HepG2 (cell line): ENCODE data around the gene CAPN11. TPM values are rescaled to one million over a fixed set of nuclear protein-coding genes. Genes with fewer than 3 reads are reported as not detected.
A peak's percentile ranks its signal among the peaks of the same experiment; 100 is the strongest.

Source experiments
- ATAC-seq: fragments of 200-7000 bp; cut with Tn5 transposase; 3 replicates; pipeline ENCODE4 v1.9.1; 2020; ENCODE audit warnings: mild to moderate bottlenecking, moderate library complexity
- BruUV-seq: library from RNA; stranded (reverse); fragments of 400-500 nt; replicated peaks from 2 replicates; lab custom pipeline; 2021; lab: Mats Ljungman, UMichigan
- CTCF ChIA-PET: fragments of 300-600 bp; formaldehyde crosslinking; extraction: SDS; loops from one replicate; lab custom pipeline; 2021; ENCODE audit warnings: low total read pairs, inconsistent platforms, low intra/inter-chr PET ratio; lab: Yijun Ruan, JAX
- POLR2A ChIA-PET: fragments of 350-600 bp; sonication (Branson Sonifier 250); formaldehyde crosslinking; loops from one replicate; lab custom pipeline; 2020; ENCODE audit warnings: antibody characterized with exemption, inconsistent platforms; lab: Yijun Ruan, JAX
- DNase-seq: peaks from one replicate; pipeline ENCODE4 v3.0.0-alpha.2; 2015; ENCODE audit warnings: low spot score
- FAIRE-seq: peaks from 3 replicates; lab custom pipeline; 2011; peaks lifted over from hg19 to GRCh38; lab: Jason Lieb, UNC
- H2AFZ ChIP-seq: one replicate; pipeline ENCODE4 v1.6.1; 2011; ENCODE audit warnings: low read length, inconsistent platforms
- H3K27ac ChIP-seq: fragments of 300-600 bp; 3 replicates; pipeline ENCODE4 v1.8.0; 2011; ENCODE audit warnings: mixed run types, mild to moderate bottlenecking, mixed read lengths, low read length, inconsistent platforms; ENCODE audit not compliant: insufficient read depth; ENCODE audit errors: extremely low read length
- H3K27me3 ChIP-seq, 2 experiments: fragments of 200-600 bp in 1 of 2; 2 replicates in 1 of 2; 3 replicates in 1 of 2; pipeline versions ENCODE4 v1.6.0 to v1.8.0; 2011; ENCODE audit warnings: low read length in 2 of 2, mild to moderate bottlenecking in 2 of 2, moderate library complexity in 2 of 2, inconsistent platforms in 1 of 2; ENCODE audit not compliant: insufficient read depth in 2 of 2, control insufficient read depth in 1 of 2
- H3K36me3 ChIP-seq, 2 experiments: fragments of 200-600 bp in 1 of 2; replicated peaks in 1 of 2; 2 replicates in 1 of 2; 3 replicates in 1 of 2; pipeline versions ENCODE4 v1.5.1 to v1.8.0; 2011; ENCODE audit warnings: low read length in 2 of 2, inconsistent platforms in 1 of 2; ENCODE audit not compliant: insufficient read depth in 2 of 2, control insufficient read depth in 1 of 2
- H3K4me1 ChIP-seq: 2 replicates; pipeline ENCODE4 v1.5.1; 2012; ENCODE audit warnings: low read length, inconsistent platforms; ENCODE audit not compliant: insufficient read depth
- H3K4me2 ChIP-seq: 2 replicates; pipeline ENCODE4 v1.6.0; 2011; ENCODE audit warnings: low read depth, low read length, inconsistent platforms
- H3K4me3 ChIP-seq, 3 experiments: fragments of 200-600 bp in 1 of 3; sonication (generic), shearing (Covaris generic) in 1 of 3; replicated peaks in 1 of 3; 2 replicates each; pipeline ENCODE4 v1.5.1; 2011 to 2016; ENCODE audit warnings: low read length in 3 of 3, inconsistent platforms in 2 of 3, low read depth in 2 of 3, mild to moderate bottlenecking in 2 of 3, control low read depth in 1 of 3, mixed read lengths in 1 of 3; ENCODE audit not compliant: insufficient read depth in 1 of 3
- H3K79me2 ChIP-seq: one replicate; pipeline ENCODE4 v1.6.1; 2011; ENCODE audit warnings: low read length, inconsistent platforms; ENCODE audit not compliant: insufficient read depth
- H3K9ac ChIP-seq: 2 replicates; pipeline ENCODE4 v1.6.0; 2011; ENCODE audit warnings: mild to moderate bottlenecking, low read depth, low read length, inconsistent platforms; ENCODE audit not compliant: insufficient read depth
- H3K9me3 ChIP-seq: 2 replicates; pipeline ENCODE4 v1.5.1; 2012; ENCODE audit warnings: mild to moderate bottlenecking, low read length
- H4K20me1 ChIP-seq: 2 replicates; pipeline ENCODE4 v1.6.0; 2011; ENCODE audit warnings: inconsistent platforms, mild to moderate bottlenecking, low read length, moderate library complexity; ENCODE audit not compliant: insufficient read depth
- FOXA3 ChIP-seq: IDR thresholded peaks from 2 replicates; pipeline ENCODE4 v1.6.1; 2016; ENCODE audit warnings: missing genetic modification reagents, missing compliant biosample characterization
- GATAD2A ChIP-seq: IDR thresholded peaks from 2 replicates; pipeline ENCODE4 v1.6.1; 2016
- NCOR1 ChIP-seq: fragments of 200-600 bp; sonication (generic); IDR thresholded peaks from 2 replicates; pipeline ENCODE4 v1.7.0; 2017; ENCODE audit warnings: antibody characterized with exemption, low read length, borderline replicate concordance
- NR2C2 ChIP-seq: sonication (generic); formaldehyde crosslinking; IDR thresholded peaks from 2 replicates; pipeline ENCODE4 v1.4.0; 2020; ENCODE audit warnings: missing genetic modification reagents, mild to moderate bottlenecking, moderate library complexity, borderline replicate concordance
- NR2F1 ChIP-seq, 2 experiments: fragments of 450-650 bp in 1 of 2; formaldehyde crosslinking in 1 of 2; IDR thresholded peaks; 2 replicates each; pipeline versions ENCODE4 v1.5.0 to v1.6.1; 2016 to 2020; ENCODE audit warnings: mild to moderate bottlenecking in 1 of 2, missing compliant biosample characterization in 1 of 2, missing genetic modification reagents in 1 of 2, moderate library complexity in 1 of 2
- PRPF4 ChIP-seq: fragments of 200-400 bp; formaldehyde crosslinking; IDR thresholded peaks from 2 replicates; pipeline ENCODE4 v1.6.1; 2016; ENCODE audit warnings: low read length, low read depth; ENCODE audit not compliant: poor library complexity, severe bottlenecking
- RXRB ChIP-seq: IDR thresholded peaks from 2 replicates; pipeline ENCODE4 v1.6.1; 2016; ENCODE audit warnings: borderline replicate concordance, missing genetic modification reagents, missing compliant biosample characterization
- SAP130 ChIP-seq: IDR thresholded peaks from 2 replicates; pipeline ENCODE4 v1.6.1; 2016; ENCODE audit warnings: low read depth
- ZMYM3 ChIP-seq: sonication (generic); formaldehyde crosslinking; IDR thresholded peaks from 2 replicates; pipeline ENCODE4 v1.5.1; 2020; ENCODE audit warnings: mild to moderate bottlenecking, missing genetic modification reagents
- ZNF160 ChIP-seq: sonication (generic); formaldehyde crosslinking; IDR thresholded peaks from 2 replicates; pipeline ENCODE4 v1.8.0; 2022; ENCODE audit warnings: mild to moderate bottlenecking, inconsistent platforms, missing genetic modification reagents
- ZNF17 ChIP-seq: sonication (generic); formaldehyde crosslinking; IDR thresholded peaks from 2 replicates; pipeline ENCODE4 v1.5.0; 2020; ENCODE audit warnings: mild to moderate bottlenecking, missing genetic modification reagents
- ZNF562 ChIP-seq: sonication (generic); formaldehyde crosslinking; IDR thresholded peaks from 2 replicates; pipeline ENCODE4 v1.8.0; 2022; ENCODE audit warnings: missing genetic modification reagents, borderline replicate concordance
- ZNF607 ChIP-seq: sonication (generic); formaldehyde crosslinking; IDR thresholded peaks from 2 replicates; pipeline ENCODE4 v1.5.1; 2020; ENCODE audit warnings: missing genetic modification reagents, mild to moderate bottlenecking, borderline replicate concordance
- ZNF619 ChIP-seq: sonication (generic); formaldehyde crosslinking; IDR thresholded peaks from 2 replicates; pipeline ENCODE4 v1.4.0; 2020; ENCODE audit warnings: mild to moderate bottlenecking, missing genetic modification reagents
- WGBS: methylation state at CpG from one replicate; pipeline ENCODE4 v1.1.6; 2017; ENCODE audit warnings: low lambda C conversion rate; 5-methylcytosine and 5-hydroxymethylcytosine counted together
- in situ Hi-C: cut with HindIII; loops from 2 replicates; pipeline ENCODE4 v1.10.0; 2017; ENCODE audit warnings: low pct_unique_long_range_greater_than_20kb; ENCODE audit not compliant: extremely low pct_ligation_motif_present
- intact Hi-C: fragments of 100-400 bp; cut with micrococcal nuclease; formaldehyde crosslinking; loops from one replicate; pipeline ENCODE4 v1.10.0; 2022; ENCODE audit not compliant: unreplicated experiment
- polyA plus RNA-seq, 8 experiments: library from polyadenylated mRNA; depleted of rRNA in 3 of 8; stranded (reverse) in 7 of 8; unstranded in 1 of 8; fragments of >200 nt; fragmentation: Illumina TruSeq in 4 of 8; extraction: Trizol in 4 of 8; gene quantifications; 2 replicates each; pipeline versions ENCODE4 v1.2.1 to v1.2.3, GENCODE V29; 2011 to 2016; ENCODE audit warnings: low read depth in 4 of 8, missing spikeins in 1 of 8, mixed read lengths in 1 of 8; ENCODE audit not compliant: insufficient read depth in 1 of 8
- total RNA-seq, 5 experiments: library from RNA; depleted of rRNA; stranded (reverse); fragments of >200 nt; fragmentation: Illumina TruSeq; extraction: Trizol; gene quantifications; 2 replicates each; pipeline ENCODE4 v1.2.3, GENCODE V29; 2016; ENCODE audit warnings: low read depth in 1 of 5
- TF ChIP-seq, protein P1 (sequence below): sonication (generic); formaldehyde crosslinking; conservative IDR thresholded peaks from 2 replicates; pipeline ENCODE4 v1.8.0; 2022; ENCODE audit warnings: mild to moderate bottlenecking, moderate library complexity, missing genetic modification reagents
- TF ChIP-seq, protein P2 (sequence below): sonication (generic); formaldehyde crosslinking; IDR thresholded peaks from 2 replicates; pipeline ENCODE4 v1.9.0; 2022; ENCODE audit warnings: low read depth, missing genetic modification reagents
- TF ChIP-seq, protein P3 (sequence below): sonication (generic); formaldehyde crosslinking; IDR thresholded peaks from 2 replicates; pipeline ENCODE4 v1.4.0; 2020; ENCODE audit warnings: missing genetic modification reagents, borderline replicate concordance
- TF ChIP-seq, protein P4 (sequence below): IDR thresholded peaks from 2 replicates; pipeline ENCODE4 v1.6.1; 2016; ENCODE audit warnings: low read depth, borderline replicate concordance

Gene CAPN11
- total and polyA plus RNA-seq, 2 of the 13 experiments (the other 11 are each of a cell fraction or from before 2014, with no cell fraction given), result 0.07 to 0.11 TPM

- Histone ChIP-seq H3K4me3 (no peak overlapping the region), H3K27me3 (peaks cover 0 to 14% of the 10 kb centered on the region in 2 experiments; a peak in 3 of 5 replicates), H3K4me1 (peaks cover 59% of the 10 kb centered on the region), H4K20me1 (no peaks in the 10 kb centered on the region), H3K9ac (no peak overlapping the region), H3K4me2 (peak overlapping the region; percentile 25), H3K27ac (no peak overlapping the region), H3K36me3 (no peaks in the 10 kb centered on the region), H3K79me2 (no peaks in the 10 kb centered on the region), H2AFZ (no peak overlapping the region), H3K9me3 (no peaks in the 10 kb centered on the region)
- POLR2A ChIA-PET, result interaction anchor here (0.6 to 3.3 kb wide), 6 partner anchors 10 to 67 kb away, joined by 4 to 14 read pairs (median 8); partner anchors contain the start of gene HSP90AB1
- BruUV-seq, result no TSS peak
- CTCF ChIA-PET, result no interaction called here
- in situ Hi-C loops, result no loop called here
- WGBS, result 4% methylated on average over 4 of the region's 4 CpGs
- DNase-seq, result peak; percentile 60
- intact Hi-C loops, result no loop called here
- peak; percentile 36 for ATAC-seq
- FAIRE-seq, result peak; percentile 28
- peak; percentile 86 for TF ChIP-seq NR2C2 (CRISPR knock-in tag)
- TF ChIP-seq, protein P1, sequence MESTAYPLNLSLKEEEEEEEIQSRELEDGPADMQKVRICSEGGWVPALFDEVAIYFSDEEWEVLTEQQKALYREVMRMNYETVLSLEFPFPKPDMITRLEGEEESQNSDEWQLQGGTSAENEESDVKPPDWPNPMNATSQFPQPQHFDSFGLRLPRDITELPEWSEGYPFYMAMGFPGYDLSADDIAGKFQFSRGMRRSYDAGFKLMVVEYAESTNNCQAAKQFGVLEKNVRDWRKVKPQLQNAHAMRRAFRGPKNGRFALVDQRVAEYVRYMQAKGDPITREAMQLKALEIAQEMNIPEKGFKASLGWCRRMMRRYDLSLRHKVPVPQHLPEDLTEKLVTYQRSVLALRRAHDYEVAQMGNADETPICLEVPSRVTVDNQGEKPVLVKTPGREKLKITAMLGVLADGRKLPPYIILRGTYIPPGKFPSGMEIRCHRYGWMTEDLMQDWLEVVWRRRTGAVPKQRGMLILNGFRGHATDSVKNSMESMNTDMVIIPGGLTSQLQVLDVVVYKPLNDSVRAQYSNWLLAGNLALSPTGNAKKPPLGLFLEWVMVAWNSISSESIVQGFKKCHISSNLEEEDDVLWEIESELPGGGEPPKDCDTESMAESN (CRISPR knock-in tag), result 0 out of 2 replicates have a peak, but pooled peaks have one; percentile 35
- TF ChIP-seq, protein P2, sequence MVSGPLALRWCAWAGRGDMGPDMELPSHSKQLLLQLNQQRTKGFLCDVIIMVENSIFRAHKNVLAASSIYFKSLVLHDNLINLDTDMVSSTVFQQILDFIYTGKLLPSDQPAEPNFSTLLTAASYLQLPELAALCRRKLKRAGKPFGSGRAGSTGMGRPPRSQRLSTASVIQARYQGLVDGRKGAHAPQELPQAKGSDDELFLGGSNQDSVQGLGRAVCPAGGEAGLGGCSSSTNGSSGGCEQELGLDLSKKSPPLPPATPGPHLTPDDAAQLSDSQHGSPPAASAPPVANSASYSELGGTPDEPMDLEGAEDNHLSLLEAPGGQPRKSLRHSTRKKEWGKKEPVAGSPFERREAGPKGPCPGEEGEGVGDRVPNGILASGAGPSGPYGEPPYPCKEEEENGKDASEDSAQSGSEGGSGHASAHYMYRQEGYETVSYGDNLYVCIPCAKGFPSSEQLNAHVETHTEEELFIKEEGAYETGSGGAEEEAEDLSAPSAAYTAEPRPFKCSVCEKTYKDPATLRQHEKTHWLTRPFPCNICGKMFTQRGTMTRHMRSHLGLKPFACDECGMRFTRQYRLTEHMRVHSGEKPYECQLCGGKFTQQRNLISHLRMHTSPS (CRISPR knock-in tag), result peak; percentile 77; the same call in 1 of the 2 replicates
- TF ChIP-seq SAP130, result peak; percentile 46
- TF ChIP-seq ZNF619 (CRISPR knock-in tag), result no peak
- TF ChIP-seq ZNF160 (CRISPR knock-in tag), result no peak
- TF ChIP-seq NR2F1 (CRISPR knock-in tag; IDR thresholded peaks at IDR 0.05), result peak; percentile 90 to 94
- TF ChIP-seq, protein P3, sequence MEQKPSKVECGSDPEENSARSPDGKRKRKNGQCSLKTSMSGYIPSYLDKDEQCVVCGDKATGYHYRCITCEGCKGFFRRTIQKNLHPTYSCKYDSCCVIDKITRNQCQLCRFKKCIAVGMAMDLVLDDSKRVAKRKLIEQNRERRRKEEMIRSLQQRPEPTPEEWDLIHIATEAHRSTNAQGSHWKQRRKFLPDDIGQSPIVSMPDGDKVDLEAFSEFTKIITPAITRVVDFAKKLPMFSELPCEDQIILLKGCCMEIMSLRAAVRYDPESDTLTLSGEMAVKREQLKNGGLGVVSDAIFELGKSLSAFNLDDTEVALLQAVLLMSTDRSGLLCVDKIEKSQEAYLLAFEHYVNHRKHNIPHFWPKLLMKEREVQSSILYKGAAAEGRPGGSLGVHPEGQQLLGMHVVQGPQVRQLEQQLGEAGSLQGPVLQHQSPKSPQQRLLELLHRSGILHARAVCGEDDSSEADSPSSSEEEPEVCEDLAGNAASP (CRISPR knock-in tag), result peak; percentile 63; the same call in 1 of the 2 replicates
- TF ChIP-seq ZMYM3 (CRISPR knock-in tag), result peak; percentile 77
- peak; percentile 66 for TF ChIP-seq GATAD2A (CRISPR knock-in tag)
- TF ChIP-seq ZNF562 (CRISPR knock-in tag), result no peak
- TF ChIP-seq RXRB (CRISPR knock-in tag), result peak; percentile 64; the same call in 1 of the 2 replicates
- peak; percentile 28; the same call in 1 of the 2 replicates for TF ChIP-seq FOXA3 (CRISPR knock-in tag)
- no peak for TF ChIP-seq NCOR1
- TF ChIP-seq ZNF17, result no peak
- TF ChIP-seq, protein P4, sequence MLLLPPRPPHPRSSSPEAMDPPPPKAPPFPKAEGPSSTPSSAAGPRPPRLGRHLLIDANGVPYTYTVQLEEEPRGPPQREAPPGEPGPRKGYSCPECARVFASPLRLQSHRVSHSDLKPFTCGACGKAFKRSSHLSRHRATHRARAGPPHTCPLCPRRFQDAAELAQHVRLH, result 0 out of 2 replicates have a peak, but pooled peaks have one; percentile 40
- TF ChIP-seq ZNF607 (CRISPR knock-in tag), result 0 out of 2 replicates have a peak, but pooled peaks have one; percentile 8
- TF ChIP-seq PRPF4, result no peak
These were observed 20.5 kb downstream of the CAPN11 start for GRCh38 chr6:44179072-44179536.
